GM12891 (cell line): ENCODE measurements around the gene LHFPL6.

ENCODE experiments used
- DNase-seq: peaks from one replicate; pipeline ENCODE4 v3.0.0; 2011; ENCODE audit warnings: low spot score; ENCODE audit not compliant: insufficient read length
- FAIRE-seq: peaks from 2 replicates; lab custom pipeline; 2011; peaks lifted over from hg19 to GRCh38; lab: Jason Lieb, UNC
- PAX5 ChIP-seq: IDR thresholded peaks from 2 replicates; pipeline ENCODE4 v1.6.1; 2011; ENCODE audit warnings: low read length, moderate library complexity, mild to moderate bottlenecking; ENCODE audit not compliant: insufficient read depth, severe bottlenecking
- POLR2A ChIP-seq: IDR thresholded peaks from 2 replicates; pipeline ENCODE4 v1.6.1; 2011; ENCODE audit warnings: low read depth, low read length, control low read depth
- POLR2AphosphoS5 ChIP-seq: IDR thresholded peaks from 2 replicates; pipeline ENCODE4 v1.6.1; 2011; ENCODE audit warnings: low read depth, low read length, control low read depth
- POU2F2 ChIP-seq: IDR thresholded peaks from 2 replicates; pipeline ENCODE4 v1.6.1; 2011; ENCODE audit warnings: low read depth, mild to moderate bottlenecking, control low read depth, low read length, moderate library complexity
- SPI1 ChIP-seq: IDR thresholded peaks from 2 replicates; pipeline ENCODE4 v1.6.1; 2011; ENCODE audit warnings: low read depth, low read length, control low read depth
- TAF1 ChIP-seq: IDR thresholded peaks from 2 replicates; pipeline ENCODE4 v1.6.1; 2011; ENCODE audit warnings: low read depth, low read length, control low read depth

Gene LHFPL6

DNA sequence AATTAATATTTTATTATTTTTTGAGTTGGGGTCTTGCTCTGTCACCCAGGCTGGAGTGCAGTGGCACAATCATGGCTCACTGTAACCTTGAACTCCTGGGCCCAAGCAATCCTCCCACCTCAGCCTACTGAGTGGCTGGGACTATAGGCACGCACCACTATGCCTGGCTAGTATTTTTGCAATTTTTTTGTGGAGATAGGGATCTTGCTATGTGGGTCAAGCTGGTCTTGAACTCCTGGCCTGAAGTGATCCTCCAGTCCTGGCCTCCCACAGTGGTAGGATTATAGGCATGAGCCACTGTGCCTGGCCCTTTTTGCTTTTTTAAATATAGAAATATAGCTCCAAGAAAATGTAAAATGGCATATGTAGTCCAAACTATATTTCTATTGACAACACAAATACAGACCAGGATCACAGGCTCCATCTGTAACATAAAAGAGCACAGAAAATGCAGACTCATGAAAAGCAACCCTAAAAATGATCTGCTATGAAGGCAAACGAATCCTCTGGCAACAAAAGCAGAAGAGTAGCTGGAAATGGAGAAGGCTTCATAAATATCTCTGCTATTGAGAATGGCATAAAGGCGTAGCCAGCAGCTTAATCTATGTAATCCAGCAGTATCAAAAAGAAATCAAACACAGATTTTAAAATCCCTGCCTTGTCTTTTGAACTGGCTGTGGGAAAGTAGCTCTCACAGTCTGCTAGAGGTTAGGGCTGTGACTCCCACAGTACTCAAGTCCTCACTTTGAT lies 200.6 kb downstream of the LHFPL6 start:
- DNase-seq (no peak), FAIRE-seq (no peak)
- TF ChIP-seq TAF1 (no peak), POLR2A (no peak), POLR2AphosphoS5 (no peak), PAX5 (no peak), POU2F2 (no peak), SPI1 (no peak)

DNA sequence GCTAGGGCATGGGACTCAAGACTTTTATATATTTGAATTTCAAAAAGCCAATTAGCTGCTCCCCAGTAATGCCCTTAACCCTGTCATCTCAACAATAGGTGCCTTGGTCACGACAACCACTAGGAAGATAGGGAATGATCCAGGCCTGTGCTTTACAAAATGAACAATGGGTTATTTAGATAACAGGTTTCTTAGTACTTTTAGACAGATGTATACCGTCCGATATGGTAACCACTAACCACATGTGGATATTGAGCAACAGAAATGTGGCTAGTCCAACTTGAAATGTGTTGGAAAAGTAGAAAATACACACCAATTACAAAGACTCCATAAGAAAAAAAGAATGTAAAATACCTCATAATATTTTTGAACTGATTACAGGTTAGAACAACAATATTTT lies 201.2 kb downstream of the LHFPL6 start:
- DNase-seq: no peak
- FAIRE-seq: no peak
- no peak for TF ChIP-seq SPI1
- no peak for TF ChIP-seq POLR2A
- TF ChIP-seq TAF1: no peak
- no peak for TF ChIP-seq POLR2AphosphoS5
- no peak for TF ChIP-seq PAX5
- no peak for TF ChIP-seq POU2F2

DNA sequence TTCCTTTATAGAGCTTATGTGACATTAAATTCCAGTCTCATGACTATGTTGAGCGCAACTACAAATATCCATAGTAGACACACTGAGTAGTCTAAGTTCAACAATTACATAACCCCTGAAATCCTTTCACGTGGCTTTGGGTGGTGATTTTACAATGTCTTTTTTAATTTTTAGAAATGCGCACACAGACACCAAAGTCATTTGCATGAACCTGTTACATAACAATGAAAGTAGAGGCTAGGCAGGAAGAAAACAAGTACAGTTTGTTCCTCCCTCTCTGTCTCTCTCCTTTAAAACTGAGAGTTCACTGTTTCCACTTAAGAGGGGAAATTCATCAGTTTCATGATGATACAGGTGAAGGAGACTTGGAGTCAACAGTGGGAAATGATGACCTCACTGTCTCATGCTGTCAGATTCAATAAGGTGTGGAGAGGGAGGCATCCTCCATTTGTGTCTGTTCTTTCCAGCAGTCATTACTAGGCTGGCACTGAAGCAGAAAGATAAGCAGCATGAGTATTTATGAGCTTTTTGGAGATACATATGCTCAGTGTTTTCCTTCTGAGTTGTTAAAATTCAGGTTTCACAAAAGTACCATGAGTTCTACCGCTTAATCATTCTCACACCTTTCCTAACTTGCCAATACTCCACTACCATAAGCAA lies 201.8 kb downstream of the LHFPL6 start:
- FAIRE-seq: no peak
- TF ChIP-seq TAF1 (no peak), POLR2A (no peak), PAX5 (no peak), SPI1 (no peak), POLR2AphosphoS5 (no peak), POU2F2 (no peak)
- DNase-seq: no peak

DNA sequence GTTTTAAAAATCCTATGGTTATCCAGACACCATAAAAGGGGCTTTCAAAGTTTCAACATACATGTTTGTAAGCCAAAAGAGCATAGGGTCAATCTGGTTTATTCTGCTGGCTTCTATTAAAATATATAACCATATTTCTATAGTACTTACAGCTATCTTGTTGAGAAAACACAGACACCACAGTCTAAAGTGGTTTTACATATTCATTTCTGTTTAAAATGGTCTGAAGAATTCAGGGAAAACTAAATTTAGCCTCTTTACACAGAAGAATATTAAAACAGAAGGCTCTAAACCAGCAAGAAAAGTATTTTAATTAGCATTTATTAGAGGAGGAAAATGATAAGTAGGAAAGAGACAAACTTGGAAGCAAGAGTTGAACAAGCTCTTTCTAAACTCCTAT lies 203.9 kb downstream of the LHFPL6 start:
- FAIRE-seq (no peak), DNase-seq (no peak)
- TF ChIP-seq SPI1 (no peak), PAX5 (no peak), POLR2A (no peak), TAF1 (no peak), POU2F2 (no peak), POLR2AphosphoS5 (no peak)

DNA sequence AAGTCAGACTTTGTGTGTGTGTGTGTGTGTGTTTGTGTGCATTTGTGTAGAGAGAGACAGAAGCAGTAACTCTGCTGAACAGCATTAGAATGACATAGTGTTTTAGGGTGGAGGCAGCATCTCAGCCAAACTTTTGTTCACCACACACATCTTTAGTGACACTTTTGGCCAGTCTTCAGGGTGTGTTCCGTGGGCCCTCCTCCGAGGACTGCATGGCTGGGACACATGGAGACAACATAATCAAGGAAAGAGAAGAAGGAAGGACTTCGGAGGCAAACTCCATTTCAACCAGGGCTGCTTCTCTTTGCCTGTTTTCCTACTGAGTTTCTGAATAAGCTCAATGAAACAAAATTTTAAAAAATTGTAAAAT lies 205.1 kb downstream of the LHFPL6 start:
- DNase-seq (no peak), FAIRE-seq (no peak)
- TF ChIP-seq SPI1 (no peak), TAF1 (no peak), POLR2A (no peak), PAX5 (no peak), POU2F2 (no peak)

DNA sequence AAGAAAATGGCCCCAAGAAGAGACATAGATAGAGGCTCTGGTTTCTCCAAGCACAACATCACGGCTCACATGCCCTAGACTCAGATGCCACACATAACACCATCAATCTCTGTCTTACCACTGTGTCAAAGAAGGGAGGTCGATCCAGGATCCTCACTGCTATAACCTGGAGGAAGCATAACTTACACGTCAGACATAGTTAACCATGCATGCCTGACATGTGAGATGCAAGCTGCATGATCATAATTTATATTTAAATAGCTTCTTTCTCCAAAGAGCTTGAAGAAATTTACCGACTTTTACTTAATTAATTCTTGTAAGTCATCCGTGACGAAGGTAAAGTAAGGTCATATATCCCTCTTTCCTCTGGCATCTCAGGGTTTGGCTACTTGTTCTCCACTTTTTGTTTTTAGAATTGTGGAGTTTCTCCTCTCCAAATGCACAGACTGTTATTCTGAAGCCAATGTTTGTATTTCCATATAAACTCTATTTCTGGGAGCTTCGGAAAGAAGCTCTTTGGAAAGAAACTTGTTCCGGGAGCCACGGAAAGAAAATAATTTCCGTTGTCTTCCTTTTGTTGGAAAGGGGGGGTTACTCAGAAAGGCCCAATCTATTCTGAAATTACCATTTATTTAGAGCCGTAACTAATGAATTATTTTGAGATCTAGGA lies 205.6 kb downstream of the LHFPL6 start:
- FAIRE-seq: no peak
- no peak for TF ChIP-seq POLR2AphosphoS5
- TF ChIP-seq PAX5: no peak
- TF ChIP-seq SPI1: no peak
- TF ChIP-seq POU2F2: no peak
- no peak for TF ChIP-seq POLR2A
- DNase-seq: no peak

DNA sequence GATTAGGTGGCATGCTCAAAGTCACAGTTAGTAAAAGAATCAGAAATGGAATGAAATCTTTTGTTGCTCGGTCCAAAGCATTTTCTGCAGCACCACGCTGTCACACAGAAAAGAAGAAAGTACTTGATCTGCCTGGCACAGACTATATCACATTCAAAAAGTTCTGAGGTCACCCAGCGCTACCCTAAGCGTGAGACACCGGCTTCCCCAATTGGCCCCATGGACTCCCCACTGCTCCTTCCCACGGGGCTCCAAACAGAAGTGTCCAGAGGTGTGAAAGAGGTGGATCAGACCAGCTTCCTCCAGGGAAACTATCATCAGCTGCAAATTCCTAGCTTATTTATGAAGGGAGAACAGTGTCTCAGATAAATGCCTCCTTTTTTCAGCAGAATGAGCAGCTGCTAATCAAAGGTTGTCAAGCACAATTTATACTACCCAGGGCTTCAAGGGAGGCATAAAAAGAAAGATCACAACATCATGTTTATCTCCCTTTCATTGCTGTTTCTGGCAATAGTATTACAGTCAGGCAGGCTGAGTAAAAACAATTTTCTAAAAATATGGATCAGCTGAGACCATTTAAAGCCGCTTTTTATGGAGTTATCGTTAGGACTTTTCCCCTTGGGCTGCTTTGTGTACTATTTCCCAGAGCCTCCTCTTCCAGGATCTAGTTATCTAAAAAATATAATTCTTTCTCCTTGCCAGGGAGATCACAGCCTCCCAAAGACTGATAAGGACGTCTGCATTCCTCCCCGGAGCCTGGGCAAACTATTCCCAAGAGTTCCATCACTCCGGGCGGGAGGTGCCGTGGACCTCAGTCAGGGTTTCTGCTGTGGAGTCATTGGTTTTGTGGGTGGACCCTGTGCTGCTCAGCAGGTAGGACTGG lies 208.0 kb downstream of the LHFPL6 start:
- FAIRE-seq: no peak
- DNase-seq: no peak
- TF ChIP-seq SPI1: no peak
- TF ChIP-seq TAF1: no peak
- no peak for TF ChIP-seq POLR2AphosphoS5
- no peak for TF ChIP-seq POLR2A

DNA sequence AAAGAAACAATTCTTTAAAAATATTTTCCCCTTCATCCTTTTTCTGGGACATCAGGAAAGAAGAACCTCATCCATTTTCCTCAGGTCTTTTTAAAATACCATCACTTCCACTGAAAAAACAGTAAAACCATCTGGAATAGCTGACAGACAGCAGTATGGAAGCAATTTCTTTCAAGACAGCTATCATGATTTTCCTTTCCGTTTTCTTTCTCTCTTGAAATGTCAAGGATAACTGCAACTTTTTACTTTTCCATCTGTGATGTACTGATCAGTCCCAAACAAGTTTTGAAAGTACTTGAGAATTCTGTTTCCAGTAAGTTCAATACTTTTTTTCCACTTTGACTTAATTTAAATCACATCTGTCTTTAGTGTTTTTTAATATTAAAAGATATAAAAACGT lies 211.2 kb downstream of the LHFPL6 start:
- FAIRE-seq (no peak), DNase-seq (no peak)
- TF ChIP-seq TAF1 (no peak), POU2F2 (no peak), SPI1 (no peak), PAX5 (no peak), POLR2A (no peak), POLR2AphosphoS5 (no peak)
